ENCODE data around the gene AFF1.

The AFF1 gene

GRCh38 chr4:86924811-86925210 lies 10.0 kb upstream of the AFF1 start:
- no peak for DNase-seq

- DNase-seq = no peak
These were observed 8.2 kb upstream of the AFF1 start for GRCh38 chr4:86926435-86927086.

DNA sequence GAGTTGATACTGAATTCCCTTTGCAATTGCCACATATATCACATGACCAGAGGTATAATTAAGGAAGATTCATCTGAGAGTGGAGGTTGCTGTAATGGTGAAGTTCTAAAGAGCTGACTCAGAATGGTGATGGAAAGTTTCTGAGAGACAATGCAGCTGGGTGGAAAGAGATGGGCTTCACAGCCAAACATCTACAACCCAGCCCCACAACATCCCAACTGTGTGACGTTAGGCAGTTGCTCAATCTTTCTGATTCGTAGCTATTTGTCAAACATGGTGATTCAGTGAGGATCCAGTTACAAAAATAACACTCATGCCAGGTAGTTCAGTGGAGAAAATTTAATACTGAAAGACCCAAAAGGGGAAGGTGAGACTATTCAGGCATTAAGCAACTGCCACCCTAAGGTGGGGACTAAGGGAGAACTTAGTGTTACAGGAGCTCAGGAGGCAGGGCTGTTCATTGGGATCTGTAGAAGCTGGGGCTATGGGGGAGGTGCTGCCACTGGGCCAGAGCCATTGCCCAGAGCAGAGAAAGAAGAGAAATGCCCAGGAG lies 6.9 kb upstream of the AFF1 start:
- no peak for DNase-seq

DNA sequence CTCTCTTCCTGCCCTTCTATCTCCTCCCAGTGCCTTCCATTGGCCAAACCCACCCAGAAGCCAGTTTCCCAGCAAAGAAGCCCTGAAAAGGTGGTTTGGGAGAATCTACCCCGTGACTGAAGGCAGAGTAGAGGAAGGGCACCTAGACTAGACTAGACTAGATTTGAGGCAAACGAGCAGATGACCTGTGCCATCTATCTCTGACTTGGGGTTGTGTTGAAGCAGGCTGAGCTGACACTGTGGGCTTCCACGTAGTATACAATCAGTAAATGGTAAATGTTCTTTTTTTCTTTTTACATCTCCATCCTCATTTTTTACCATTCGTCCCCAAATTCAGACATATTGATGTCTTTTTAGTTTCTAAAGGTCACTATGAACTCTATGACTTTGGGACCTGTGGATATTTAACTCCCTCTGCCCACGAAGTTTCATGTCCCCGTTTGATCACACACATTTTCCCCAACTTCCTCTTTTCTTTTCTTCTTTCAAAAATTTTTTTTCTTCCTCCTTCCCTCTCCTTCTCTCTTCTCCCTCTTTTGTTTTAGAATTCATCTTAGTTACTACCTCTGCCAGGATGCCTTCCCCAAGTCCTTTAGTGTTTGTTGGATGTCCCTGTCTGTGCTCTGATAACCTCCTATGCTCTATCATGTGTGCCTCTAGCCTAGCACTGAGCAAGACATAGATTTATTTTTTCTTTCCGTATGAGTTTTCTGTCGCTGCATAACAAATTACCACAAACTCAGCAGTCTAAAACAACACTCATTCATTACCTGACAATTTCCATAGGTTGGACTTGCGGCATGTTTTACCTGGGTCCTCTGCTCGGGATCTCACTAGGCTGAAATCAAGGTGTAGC lies 6.2 kb upstream of the AFF1 start:
- no peak for DNase-seq

DNA sequence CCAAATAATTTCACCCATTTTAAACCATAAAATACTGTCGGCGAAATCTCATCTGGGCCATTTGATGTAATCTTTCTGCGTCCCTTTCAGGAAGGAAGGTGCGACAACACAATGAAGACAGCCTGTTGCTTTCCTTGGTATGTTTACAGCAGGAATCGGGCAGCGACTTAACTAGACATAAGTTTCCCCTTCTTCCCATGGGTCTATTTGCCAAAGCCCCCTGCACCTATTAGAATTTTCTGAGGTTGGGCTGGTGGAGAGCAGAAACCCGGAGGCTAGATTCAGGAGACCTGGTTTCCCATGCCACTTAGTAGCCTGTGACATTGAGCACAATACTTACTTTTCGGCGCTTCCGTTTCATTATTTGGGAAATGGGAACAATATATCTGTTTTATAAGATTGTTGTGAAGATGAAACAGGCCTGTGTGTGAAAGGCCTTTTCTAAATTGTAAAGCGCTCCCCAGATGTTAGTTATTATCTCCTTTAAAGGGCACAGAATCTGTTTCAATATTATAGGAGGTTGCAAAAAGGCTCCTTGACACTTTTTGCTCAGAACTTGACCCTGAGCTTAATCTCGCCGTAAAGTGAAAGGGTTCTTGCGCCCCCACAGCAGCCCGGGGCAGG lies 552 bp upstream of the AFF1 start:
- DNase-seq = no peak

- no peak for DNase-seq
These were observed 698 bp downstream of the AFF1 start for GRCh38 chr4:86935566-86935852.

DNA sequence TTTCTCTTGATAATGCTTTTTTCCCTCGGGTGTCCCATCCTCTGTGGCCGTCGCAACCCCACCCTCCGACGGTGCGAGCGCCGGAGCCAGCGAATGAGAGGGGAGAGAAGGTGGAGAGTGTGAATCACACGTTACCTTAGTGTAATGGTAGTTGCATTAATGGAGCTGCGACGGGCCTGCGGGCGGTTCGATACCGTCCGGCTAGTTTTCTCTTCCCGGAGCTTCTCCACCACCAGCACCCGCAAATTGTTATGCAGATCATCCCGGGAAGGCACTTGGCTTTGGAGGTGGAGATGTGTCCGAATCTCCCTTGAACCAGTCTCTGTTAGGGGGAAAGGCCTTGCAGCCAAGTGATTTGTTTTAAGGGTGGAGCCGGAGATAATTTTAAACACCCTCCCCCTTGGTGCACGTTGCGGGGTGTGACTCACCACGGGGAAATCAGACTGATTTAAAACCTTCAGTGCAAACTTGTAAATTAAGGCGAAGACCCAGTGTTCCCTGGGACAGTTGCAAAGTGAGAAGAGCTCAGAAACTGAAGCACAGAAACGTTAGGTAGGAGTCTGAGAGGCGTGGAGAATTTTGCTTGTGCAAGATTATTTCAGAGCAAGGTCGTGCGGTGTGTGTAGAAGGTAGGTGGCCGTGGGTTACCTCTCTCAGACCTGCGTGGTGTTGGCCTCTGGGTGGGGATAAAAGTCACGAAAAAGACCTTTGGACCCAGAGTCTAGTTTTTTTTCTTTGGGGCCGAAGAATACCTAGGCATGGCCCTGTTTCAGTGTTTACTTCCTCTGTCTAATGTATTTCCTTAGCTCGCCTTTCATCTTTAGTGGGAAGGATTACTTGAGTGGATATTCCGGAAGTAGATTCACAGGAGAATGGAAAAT lies 1.3 kb downstream of the AFF1 start:
- DNase-seq = no peak

DNA sequence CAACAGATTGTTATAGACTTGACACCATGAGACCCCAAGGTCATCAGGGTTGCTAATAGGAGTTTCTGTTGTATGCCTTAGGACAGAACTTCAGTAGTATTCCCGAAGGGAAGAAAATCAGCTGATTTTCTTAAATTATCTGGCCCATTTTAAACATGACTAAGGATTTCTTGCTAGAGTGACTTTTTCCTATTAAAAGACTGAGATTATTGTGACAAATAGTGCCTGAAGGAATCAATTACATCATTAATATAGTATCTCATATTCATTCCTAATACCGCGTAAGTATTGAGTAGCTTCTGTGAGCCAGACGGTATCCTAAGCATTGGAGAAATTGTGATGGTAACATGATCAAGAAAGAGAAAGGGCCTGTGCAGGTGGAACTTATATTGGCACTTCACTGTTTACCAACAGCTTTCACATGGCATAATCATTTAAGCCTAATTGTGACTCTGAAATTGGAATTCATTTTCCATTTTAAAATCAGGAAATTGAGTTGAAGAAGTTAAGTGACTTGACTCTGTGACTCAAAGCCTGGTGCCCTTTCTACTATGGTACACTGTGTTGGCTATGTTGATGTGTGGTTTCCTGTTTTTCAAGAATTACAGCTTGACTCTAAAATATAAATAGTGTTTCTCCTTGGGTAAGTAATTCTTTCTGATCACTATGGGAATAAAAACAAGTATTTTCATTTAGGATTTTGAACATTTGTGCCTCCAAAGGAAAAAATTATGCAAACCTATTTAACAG lies 4.1 kb downstream of the AFF1 start:
- no peak for DNase-seq

DNA sequence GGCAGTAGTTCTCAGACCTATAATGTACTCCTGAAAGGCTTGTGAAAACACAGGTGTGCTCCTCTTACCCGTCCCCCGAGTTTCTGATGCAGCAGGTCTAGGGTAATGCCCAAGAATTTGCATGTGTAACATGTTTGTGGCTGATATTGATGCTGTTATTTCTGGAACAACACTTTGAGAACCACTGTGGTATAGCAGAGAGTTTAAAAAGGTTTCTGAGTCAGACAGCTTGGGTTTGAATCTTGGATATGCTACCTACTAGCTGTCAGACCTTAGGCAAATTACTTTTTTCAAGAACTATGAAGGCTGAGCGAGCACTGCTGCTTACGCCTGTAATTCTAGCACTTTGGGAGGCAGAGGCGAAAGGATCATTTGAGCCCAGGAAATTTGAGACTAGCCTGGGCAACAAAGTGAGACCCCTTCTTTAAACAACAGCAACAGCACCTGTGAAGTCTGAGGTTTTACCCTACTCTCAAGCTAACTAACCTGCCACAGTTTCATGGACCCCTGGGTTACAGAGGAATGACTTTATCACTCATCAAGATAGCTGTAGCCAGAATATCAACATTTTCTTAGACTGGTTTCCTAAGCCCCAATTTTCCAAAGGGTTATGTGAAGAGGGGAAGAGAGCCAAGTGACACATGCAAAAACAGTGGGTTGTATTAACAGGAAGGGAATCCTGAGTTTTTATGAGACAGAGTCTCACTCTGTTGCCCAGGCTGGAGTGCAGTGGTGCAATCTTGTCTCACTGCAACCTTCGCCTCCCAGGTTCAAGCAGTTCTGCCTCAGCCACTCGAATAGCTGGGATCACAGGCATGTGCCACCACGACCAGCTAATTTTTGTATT lies 5.1 kb downstream of the AFF1 start:
- no peak for DNase-seq

DNA sequence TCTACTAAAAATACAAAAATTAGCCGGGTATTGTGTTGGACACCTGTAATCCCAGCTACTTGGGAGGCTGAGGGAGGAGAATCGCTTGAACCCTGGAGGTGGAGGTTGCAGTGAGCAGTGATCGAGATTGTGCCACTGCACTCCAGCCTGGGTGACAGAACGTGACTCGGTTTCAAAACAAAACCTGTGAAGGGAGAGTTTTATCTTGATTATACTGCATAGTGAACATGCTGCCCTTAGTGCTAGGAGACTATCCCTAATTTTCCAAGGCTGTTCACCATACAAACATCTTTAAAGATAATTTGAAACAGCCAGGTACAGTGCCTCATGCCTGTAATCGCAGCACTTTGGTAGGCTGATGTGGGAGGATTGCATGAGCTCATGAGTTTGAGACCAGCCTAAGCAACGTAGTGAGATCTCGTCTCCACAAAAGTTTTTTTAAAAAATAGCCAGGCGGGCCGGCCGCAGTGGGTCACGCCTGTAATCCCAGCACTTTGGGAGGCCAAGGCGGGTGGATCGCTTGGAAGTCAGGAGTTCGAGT lies 6.2 kb downstream of the AFF1 start:
- DNase-seq = no peak

GRCh38 chr4:86942185-86942666 lies 7.4 kb downstream of the AFF1 start:
- DNase-seq = no peak

DNA sequence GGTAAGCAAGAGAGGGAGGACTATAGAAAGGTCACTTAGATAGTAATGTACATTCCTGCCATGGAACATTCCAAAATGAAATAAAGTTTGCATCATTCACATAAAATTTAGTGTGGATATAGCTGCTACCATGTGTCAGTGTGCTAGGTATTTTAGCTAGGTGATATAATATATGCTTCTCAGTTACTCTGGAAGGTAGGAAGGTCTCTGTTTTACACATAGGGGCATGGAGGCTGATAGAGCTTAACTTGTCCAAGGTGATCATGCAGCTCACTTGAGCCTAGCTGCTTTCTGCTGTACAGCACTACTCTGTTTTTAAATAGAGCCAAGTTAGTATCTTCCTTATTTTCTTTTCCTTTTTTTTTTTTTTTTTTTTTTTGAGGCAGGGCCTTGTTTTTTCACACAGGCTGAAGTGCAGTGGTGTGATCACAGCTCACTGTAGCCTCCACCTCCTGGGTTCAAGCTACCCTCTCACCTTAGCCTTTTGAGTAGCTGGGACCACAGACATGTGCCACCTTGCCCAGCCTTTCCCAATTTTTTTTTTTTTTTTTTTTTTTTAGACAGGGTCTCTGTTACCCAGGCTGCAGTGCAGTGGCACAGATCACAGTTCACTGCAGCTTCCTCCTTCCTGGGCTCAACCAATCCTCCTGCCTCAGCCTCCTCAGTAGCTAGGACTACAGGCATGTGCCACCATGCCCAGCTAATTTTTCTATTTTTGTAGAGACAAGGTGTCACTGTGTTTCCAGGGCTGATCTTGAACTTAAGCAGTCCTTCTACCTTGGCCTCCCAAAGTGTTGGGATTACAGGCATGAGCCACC lies 10.4 kb downstream of the AFF1 start:
- no peak for DNase-seq

DNA sequence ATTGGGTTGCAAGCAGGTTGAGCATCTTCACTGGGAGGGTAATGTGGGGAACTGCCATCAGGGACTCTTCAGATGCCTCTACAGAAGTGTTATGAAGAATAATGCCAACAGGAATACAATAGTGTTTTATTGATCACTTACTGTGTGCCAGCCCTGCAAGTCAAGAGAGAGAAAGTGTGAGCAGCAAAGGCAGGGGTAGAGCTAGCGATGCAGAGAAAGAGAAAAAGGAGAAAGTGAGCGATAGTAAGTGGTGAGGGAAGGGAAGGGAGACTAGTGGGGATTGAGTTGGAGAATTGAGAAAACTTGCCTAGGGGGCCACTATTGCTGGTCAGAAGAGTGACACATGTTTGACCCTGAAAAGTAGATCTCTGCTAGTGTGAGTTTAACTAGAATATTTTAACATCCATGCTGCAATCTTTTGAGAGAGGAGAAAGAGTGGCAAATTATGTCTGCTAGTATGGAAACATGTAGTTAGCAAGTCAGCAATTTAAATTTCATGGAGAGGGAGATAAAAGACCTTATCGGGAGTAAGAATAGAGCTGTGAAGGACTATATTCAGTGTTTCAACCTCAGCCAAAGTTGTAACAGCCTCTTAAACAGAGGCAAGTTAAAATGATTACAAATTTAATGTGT lies 12.2 kb downstream of the AFF1 start:
- no peak for DNase-seq

DNA sequence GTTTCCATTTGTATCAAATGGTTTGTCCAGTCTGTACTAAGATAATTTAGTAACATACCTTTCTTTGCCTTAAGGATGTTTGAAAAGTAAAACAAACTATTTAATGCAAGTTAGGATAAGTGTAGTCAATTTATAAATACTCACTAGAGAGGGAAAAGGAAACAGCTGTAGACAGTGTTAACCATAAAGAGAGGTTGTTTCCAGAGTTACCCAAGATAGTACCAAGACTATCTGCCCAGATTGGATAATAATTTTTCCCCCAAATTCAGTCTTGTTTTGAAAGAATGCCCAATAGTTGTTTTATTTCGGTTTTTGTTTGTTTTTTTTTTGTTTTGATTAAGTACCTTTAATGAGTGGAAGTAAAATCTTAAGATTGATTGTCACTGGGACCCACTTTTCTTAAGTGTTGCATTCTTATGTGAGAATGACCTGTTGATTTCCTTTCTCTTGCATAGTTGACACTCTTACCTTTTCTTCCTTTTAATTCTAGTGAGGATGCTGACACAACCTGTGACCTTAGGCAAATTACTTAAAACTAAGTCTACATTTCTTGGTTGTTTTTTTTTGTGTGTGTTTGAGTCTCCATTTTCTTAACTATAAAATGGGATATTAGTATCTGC lies 12.8 kb downstream of the AFF1 start:
- DNase-seq = no peak

GRCh38 chr4:86948276-86948675 lies 13.5 kb downstream of the AFF1 start:
- DNase-seq = no peak

DNA sequence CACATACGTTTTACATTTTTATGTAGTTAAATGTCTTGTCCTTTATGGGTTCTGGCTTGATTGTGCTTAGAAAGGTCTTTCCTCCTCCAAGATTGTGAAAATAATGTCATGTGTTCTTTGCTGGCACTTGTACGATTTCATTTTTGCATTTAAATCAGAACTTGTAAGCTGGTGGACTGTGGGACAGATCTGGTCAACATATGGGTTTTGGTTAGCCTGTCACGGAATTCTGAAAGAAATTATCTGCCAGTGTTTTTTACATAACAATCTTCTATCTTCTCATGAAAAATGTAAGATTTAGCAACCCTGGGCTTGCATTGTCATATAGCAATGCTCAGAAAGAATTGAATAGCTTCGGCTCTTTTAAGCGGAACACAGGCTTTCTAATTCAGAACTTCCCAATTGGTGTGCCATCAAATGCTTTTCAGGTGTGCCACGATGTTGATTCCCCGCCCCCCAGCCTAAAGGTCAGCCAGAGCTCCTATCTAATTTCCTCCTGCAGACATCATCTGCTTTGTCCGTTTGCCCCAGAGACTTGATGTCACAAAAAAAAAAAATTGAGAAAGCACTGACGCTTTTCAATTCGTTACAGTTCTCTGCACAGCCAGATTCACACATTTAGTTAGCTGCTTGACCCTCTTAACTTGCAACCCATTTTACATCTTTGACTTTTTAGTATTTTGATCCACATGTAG lies 16.2 kb downstream of the AFF1 start:
- no peak for DNase-seq

DNA sequence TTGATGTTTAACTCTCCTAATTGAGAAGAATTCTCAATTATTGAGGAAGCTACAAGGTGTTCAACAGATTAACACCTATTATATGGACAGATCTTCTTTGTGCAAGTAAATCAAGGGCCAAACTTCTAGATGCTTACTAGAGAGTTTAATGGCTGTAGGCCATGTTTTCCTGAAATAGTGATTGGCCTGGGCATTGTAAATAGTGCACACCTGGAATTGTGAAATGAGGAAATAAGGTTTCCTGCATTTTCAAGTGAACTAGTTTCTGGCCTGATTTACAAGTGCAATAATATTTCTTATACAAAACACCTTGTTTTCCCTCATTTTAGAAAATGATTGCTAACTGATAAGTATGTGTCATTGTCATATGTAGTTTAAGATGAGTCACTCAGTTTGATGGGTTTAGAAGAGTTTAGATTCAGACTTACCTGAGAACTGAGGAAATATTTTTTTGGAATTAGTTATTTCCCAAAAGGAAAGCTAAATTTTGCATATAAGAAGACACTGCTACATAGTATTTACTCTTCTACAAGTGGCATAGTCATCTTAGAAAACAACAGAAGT lies 21.2 kb downstream of the AFF1 start:
- DNase-seq = no peak

DNA sequence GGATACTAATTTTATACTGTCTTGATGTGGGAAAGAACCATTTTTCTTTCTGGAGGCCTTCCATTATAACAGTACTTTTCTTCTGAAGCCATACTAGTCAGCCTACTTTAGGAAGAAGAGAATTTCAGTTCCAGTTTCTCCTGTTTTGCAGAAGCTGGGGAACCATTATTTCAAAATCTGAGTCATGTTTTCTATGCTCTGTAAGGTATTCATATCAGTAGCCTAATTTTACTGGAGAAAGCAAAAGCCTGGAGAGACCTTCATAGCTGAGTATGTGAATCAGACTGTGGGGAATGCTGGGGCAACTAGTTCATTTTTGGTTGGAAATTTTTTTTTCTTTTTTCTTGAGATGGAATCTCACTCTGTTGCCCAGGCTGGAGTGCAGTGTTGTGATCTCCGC lies 22.4 kb downstream of the AFF1 start:
- no peak for DNase-seq
